ENCODE measurements around the gene GOLGB1. TPM values are rescaled to one million over a fixed set of nuclear protein-coding genes. Genes with fewer than 3 reads are reported as not detected.

GOLGB1 gene
- total RNA-seq, 1 donor from 2014 or later, result 76.6 TPM

GRCh38 chr3:121651684-121652083 lies 97.9 kb downstream of the GOLGB1 start:
- no peaks in the 10 kb centered on the region for H3K36me3 Mint-ChIP-seq (ENCODE audit: low read depth, unreplicated experiment)
- no peaks in the 10 kb centered on the region for H3K4me1 ChIP-seq (ENCODE audit: insufficient read depth, low read length)
- no peak for FAIRE-seq
- H3K9ac ChIP-seq (ENCODE audit: low read length), result no peak overlapping the region
- no peak overlapping the region for H3K4me3 ChIP-seq (ENCODE audit: insufficient read depth, low read depth, low read length)
- H2AFZ ChIP-seq (ENCODE audit: low read depth, low read length), result no peak overlapping the region
- no peaks in the 10 kb centered on the region for H3K4me1 Mint-ChIP-seq (ENCODE audit: low read depth, unreplicated experiment)
- no peak overlapping the region for H3K27ac ChIP-seq (ENCODE audit: low read depth, low read length)
- no peaks in the 10 kb centered on the region for H3K27me3 ChIP-seq (ENCODE audit: insufficient read depth, low read length)
- H3K9me3 ChIP-seq (ENCODE audit: insufficient read depth, low read depth, low read length), result no peaks in the 10 kb centered on the region
- no peak for DNase-seq (ENCODE audit: low read depth)
- H3K79me2 ChIP-seq (ENCODE audit: insufficient read depth, low read length), result no peaks in the 10 kb centered on the region
- no peaks in the 10 kb centered on the region for H3K36me3 ChIP-seq (ENCODE audit: insufficient read depth, low read length)
- no peaks in the 10 kb centered on the region for H3K27me3 Mint-ChIP-seq (ENCODE audit: low read depth, unreplicated experiment)
- H3K9me3 Mint-ChIP-seq (ENCODE audit: unreplicated experiment), result no peaks in the 10 kb centered on the region
- no peak overlapping the region for H3K4me3 Mint-ChIP-seq (ENCODE audit: unreplicated experiment)
- H4K20me1 ChIP-seq (ENCODE audit: insufficient read depth, low read length), result no peaks in the 10 kb centered on the region
- no peak overlapping the region for H3K4me2 ChIP-seq (ENCODE audit: low read length)
- TF ChIP-seq EZH2 (IDR thresholded peaks at IDR 0.05; ENCODE audit: insufficient read depth, low read length) (no peak), CTCF (IDR thresholded peaks at IDR 0.05; ENCODE audit: insufficient read depth, low read depth, low read length) (no peak)
- no peak overlapping the region for H3K27ac Mint-ChIP-seq (ENCODE audit: unreplicated experiment)

GRCh38 chr3:121649645-121650044 lies 99.9 kb downstream of the GOLGB1 start:
- H2AFZ ChIP-seq (ENCODE audit: low read depth, low read length), result no peak overlapping the region
- H3K4me3 Mint-ChIP-seq (ENCODE audit: unreplicated experiment), result no peak overlapping the region
- no peaks in the 10 kb centered on the region for H3K27me3 Mint-ChIP-seq (ENCODE audit: low read depth, unreplicated experiment)
- no peaks in the 10 kb centered on the region for H3K9me3 Mint-ChIP-seq (ENCODE audit: unreplicated experiment)
- no peaks in the 10 kb centered on the region for H3K9me3 ChIP-seq (ENCODE audit: insufficient read depth, low read depth, low read length)
- H3K4me2 ChIP-seq (ENCODE audit: low read length), result no peak overlapping the region
- peaks cover 1% of the 10 kb centered on the region for H3K36me3 Mint-ChIP-seq (ENCODE audit: low read depth, unreplicated experiment)
- TF ChIP-seq CTCF (IDR thresholded peaks at IDR 0.05; ENCODE audit: insufficient read depth, low read depth, low read length) (no peak), EZH2 (IDR thresholded peaks at IDR 0.05; ENCODE audit: insufficient read depth, low read length) (no peak)
- no peaks in the 10 kb centered on the region for H3K4me1 ChIP-seq (ENCODE audit: insufficient read depth, low read length)
- H4K20me1 ChIP-seq (ENCODE audit: insufficient read depth, low read length), result no peaks in the 10 kb centered on the region
- no peak for FAIRE-seq
- H3K36me3 ChIP-seq (ENCODE audit: insufficient read depth, low read length), result no peaks in the 10 kb centered on the region
- no peak overlapping the region for H3K27ac ChIP-seq (ENCODE audit: low read depth, low read length)
- H3K9ac ChIP-seq (ENCODE audit: low read length), result no peak overlapping the region
- H3K27me3 ChIP-seq (ENCODE audit: insufficient read depth, low read length), result no peaks in the 10 kb centered on the region
- no peaks in the 10 kb centered on the region for H3K4me1 Mint-ChIP-seq (ENCODE audit: low read depth, unreplicated experiment)
- no peak for DNase-seq (ENCODE audit: low read depth)
- H3K4me3 ChIP-seq (ENCODE audit: insufficient read depth, low read depth, low read length), result no peak overlapping the region
- H3K27ac Mint-ChIP-seq (ENCODE audit: unreplicated experiment), result no peak overlapping the region
- H3K79me2 ChIP-seq (ENCODE audit: insufficient read depth, low read length), result no peaks in the 10 kb centered on the region

- H2AFZ ChIP-seq (ENCODE audit: low read depth, low read length), result no peak overlapping the region
- H3K36me3 ChIP-seq (ENCODE audit: insufficient read depth, low read length), result no peaks in the 10 kb centered on the region
- TF ChIP-seq EZH2 (IDR thresholded peaks at IDR 0.05; ENCODE audit: insufficient read depth, low read length) (no peak), CTCF (IDR thresholded peaks at IDR 0.05; ENCODE audit: insufficient read depth, low read depth, low read length) (no peak)
- no peaks in the 10 kb centered on the region for H3K27me3 Mint-ChIP-seq (ENCODE audit: low read depth, unreplicated experiment)
- DNase-seq (ENCODE audit: low read depth) (no peak), FAIRE-seq (no peak)
- H3K4me3 Mint-ChIP-seq (ENCODE audit: unreplicated experiment), result no peak overlapping the region
- H3K9me3 Mint-ChIP-seq (ENCODE audit: unreplicated experiment), result no peaks in the 10 kb centered on the region
- H4K20me1 ChIP-seq (ENCODE audit: insufficient read depth, low read length), result no peaks in the 10 kb centered on the region
- no peak overlapping the region for H3K9ac ChIP-seq (ENCODE audit: low read length)
- H3K27ac Mint-ChIP-seq (ENCODE audit: unreplicated experiment), result no peak overlapping the region
- H3K4me2 ChIP-seq (ENCODE audit: low read length), result no peak overlapping the region
- H3K27ac ChIP-seq (ENCODE audit: low read depth, low read length), result no peak overlapping the region
- no peaks in the 10 kb centered on the region for H3K27me3 ChIP-seq (ENCODE audit: insufficient read depth, low read length)
- no peaks in the 10 kb centered on the region for H3K79me2 ChIP-seq (ENCODE audit: insufficient read depth, low read length)
- no peaks in the 10 kb centered on the region for H3K9me3 ChIP-seq (ENCODE audit: insufficient read depth, low read depth, low read length)
- peaks cover 1% of the 10 kb centered on the region for H3K36me3 Mint-ChIP-seq (ENCODE audit: low read depth, unreplicated experiment)
- H3K4me1 Mint-ChIP-seq (ENCODE audit: low read depth, unreplicated experiment), result no peaks in the 10 kb centered on the region
- H3K4me3 ChIP-seq (ENCODE audit: insufficient read depth, low read depth, low read length), result no peak overlapping the region
- H3K4me1 ChIP-seq (ENCODE audit: insufficient read depth, low read length), result no peaks in the 10 kb centered on the region
These were observed 101.2 kb downstream of the GOLGB1 start for GRCh38 chr3:121648219-121648958.

Measured in astrocyte (in vitro differentiated cells and primary cell).